ENCODE measurements around the gene PRPS2.

PRPS2 gene

GRCh38 chrX:12867685-12868084 is 76.5 kb downstream of the PRPS2 start:
- Histone ChIP-seq H3K4me3 (ENCODE audit: low read depth, low read length) (no peak overlapping the region), H3K36me3 (replicated peaks) (no peaks in the 10 kb centered on the region), H3K27ac (no peak overlapping the region), H3K27me3 (replicated peaks) (no peaks in the 10 kb centered on the region)
- DNase-seq: no peak
- no peak for TF ChIP-seq CTCF (IDR thresholded peaks at IDR 0.05; ENCODE audit: low read depth, low read length, missing control alignments)
- in situ Hi-C loops (cut with HindIII; ENCODE audit: low pct_ligation_motif_present, low sequenced_read_pairs): no loop called here

- TF ChIP-seq CTCF (IDR thresholded peaks at IDR 0.05; ENCODE audit: low read depth, low read length, missing control alignments): no peak
- H3K4me3 ChIP-seq (ENCODE audit: low read depth, low read length): no peak overlapping the region
Observed at GRCh38 chrX:12868747-12869146, 77.5 kb downstream of the PRPS2 start.

GRCh38 chrX:12871257-12871656 is 80.0 kb downstream of the PRPS2 start:
- in situ Hi-C loops (cut with HindIII; ENCODE audit: low pct_ligation_motif_present, low sequenced_read_pairs): no loop called here
- H3K4me3 ChIP-seq (ENCODE audit: low read depth, low read length): no peak overlapping the region
- H3K27me3 ChIP-seq (replicated peaks): no peaks in the 10 kb centered on the region
- H3K36me3 ChIP-seq (replicated peaks): no peaks in the 10 kb centered on the region
- no peak for TF ChIP-seq CTCF (IDR thresholded peaks at IDR 0.05; ENCODE audit: low read depth, low read length, missing control alignments)
- no peak overlapping the region for H3K27ac ChIP-seq
- no peak for DNase-seq

More at GRCh38 chrX:12868747-12869146, 77.5 kb downstream of the PRPS2 start:
- Histone ChIP-seq H3K27ac (no peak overlapping the region), H3K27me3 (replicated peaks) (no peaks in the 10 kb centered on the region), H3K36me3 (replicated peaks) (no peaks in the 10 kb centered on the region)
- DNase-seq: no peak
- in situ Hi-C loops (cut with HindIII; ENCODE audit: low pct_ligation_motif_present, low sequenced_read_pairs): no loop called here

GRCh38 chrX:12872741-12873140 is 81.5 kb downstream of the PRPS2 start:
- H3K36me3 ChIP-seq (replicated peaks): no peaks in the 10 kb centered on the region
- no peak overlapping the region for H3K27ac ChIP-seq
- no peak for DNase-seq
- no peak for TF ChIP-seq CTCF (IDR thresholded peaks at IDR 0.05; ENCODE audit: low read depth, low read length, missing control alignments)
- in situ Hi-C loops (cut with HindIII; ENCODE audit: low pct_ligation_motif_present, low sequenced_read_pairs): no loop called here
- no peak overlapping the region for H3K4me3 ChIP-seq (ENCODE audit: low read depth, low read length)
- no peaks in the 10 kb centered on the region for H3K27me3 ChIP-seq (replicated peaks)

All from brain microvascular endothelial cell (primary cell).